Measurements from ENCODE around the gene HSPG2.

DNA sequence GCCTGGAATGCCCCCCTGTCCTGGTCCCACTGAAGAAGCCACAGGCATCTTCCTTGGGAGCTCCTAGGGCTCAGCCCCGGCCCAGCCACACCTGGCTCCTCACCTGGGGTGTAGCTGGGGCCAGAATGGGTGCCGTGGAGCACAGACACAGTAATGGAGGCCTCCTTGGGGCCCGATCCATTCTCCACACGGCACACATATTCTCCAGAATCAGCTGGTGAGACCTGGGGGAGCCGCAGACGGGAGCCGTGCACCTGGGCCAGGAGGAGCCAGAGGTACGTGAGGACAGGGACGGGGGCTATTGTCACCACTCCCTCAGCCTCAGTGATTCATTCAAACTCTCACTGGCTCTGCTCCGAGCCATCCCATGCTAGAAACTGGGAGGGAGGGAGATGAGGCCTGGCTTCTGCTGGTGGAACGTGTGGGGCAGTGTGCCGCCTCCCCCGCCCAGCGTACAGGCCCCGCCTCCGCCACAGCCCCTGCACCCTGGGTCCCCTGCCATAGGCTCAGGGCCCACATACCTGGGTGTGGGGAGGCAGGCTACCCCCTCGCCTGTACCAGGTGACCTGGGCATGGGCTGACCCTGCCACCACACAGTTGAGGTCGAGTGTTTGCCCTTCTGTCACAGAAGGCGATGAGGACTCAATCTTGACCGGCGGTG is 82.9 kb downstream of the HSPG2 start:
- TF ChIP-seq, protein P1, sequence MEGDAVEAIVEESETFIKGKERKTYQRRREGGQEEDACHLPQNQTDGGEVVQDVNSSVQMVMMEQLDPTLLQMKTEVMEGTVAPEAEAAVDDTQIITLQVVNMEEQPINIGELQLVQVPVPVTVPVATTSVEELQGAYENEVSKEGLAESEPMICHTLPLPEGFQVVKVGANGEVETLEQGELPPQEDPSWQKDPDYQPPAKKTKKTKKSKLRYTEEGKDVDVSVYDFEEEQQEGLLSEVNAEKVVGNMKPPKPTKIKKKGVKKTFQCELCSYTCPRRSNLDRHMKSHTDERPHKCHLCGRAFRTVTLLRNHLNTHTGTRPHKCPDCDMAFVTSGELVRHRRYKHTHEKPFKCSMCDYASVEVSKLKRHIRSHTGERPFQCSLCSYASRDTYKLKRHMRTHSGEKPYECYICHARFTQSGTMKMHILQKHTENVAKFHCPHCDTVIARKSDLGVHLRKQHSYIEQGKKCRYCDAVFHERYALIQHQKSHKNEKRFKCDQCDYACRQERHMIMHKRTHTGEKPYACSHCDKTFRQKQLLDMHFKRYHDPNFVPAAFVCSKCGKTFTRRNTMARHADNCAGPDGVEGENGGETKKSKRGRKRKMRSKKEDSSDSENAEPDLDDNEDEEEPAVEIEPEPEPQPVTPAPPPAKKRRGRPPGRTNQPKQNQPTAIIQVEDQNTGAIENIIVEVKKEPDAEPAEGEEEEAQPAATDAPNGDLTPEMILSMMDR (IDR thresholded peaks at IDR 0.05): no peak
- TF ChIP-seq POLR2A (IDR thresholded peaks at IDR 0.05): no peak

All from thyroid gland (tissue), 4 donors.